ENCODE measurements around the gene FPGS.
"Not testable (repeated sequence)": the region's sequence is repeated elsewhere in the genome, so short reads cannot be mapped to it uniquely, and the experiment has no call there.

FPGS gene

DNA sequence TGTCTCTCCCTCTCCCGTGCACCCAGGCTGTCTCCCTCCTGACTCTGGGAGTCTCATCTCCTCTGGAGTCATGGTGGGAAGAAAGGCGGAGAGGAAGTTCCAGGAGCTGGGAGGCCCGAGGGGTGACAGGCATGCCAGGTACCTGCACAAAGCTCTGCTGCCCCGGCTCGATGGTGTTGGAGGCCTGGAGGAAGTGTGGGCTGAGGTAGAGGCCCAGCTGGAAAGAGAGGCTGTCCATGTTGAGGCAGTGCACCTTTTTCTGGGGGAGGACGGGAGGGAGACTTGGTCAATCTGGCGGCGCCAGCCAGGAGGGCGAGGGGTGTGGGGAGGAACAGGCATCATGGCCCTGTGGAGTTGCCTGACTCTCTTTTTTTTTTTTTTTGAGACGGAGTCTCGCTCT lies 15.9 kb downstream of the FPGS start:
- Histone ChIP-seq H3K9me3 (ENCODE audit: control insufficient read depth, low read depth, low read length) (no peaks in the 10 kb centered on the region), H3K27me3 (ENCODE audit: control insufficient read depth, insufficient read depth, low read length) (no peaks in the 10 kb centered on the region), H3K4me3 (ENCODE audit: low read length) (no peak overlapping the region), H3K27ac (ENCODE audit: low read length) (no peak overlapping the region), H3K9ac (ENCODE audit: low read length) (no peak overlapping the region), H3K36me3 (ENCODE audit: control insufficient read depth, low read depth, low read length) (peaks cover 6% of the 10 kb centered on the region), H3K4me1 (ENCODE audit: control insufficient read depth, low read depth, low read length) (no peaks in the 10 kb centered on the region)

DNA sequence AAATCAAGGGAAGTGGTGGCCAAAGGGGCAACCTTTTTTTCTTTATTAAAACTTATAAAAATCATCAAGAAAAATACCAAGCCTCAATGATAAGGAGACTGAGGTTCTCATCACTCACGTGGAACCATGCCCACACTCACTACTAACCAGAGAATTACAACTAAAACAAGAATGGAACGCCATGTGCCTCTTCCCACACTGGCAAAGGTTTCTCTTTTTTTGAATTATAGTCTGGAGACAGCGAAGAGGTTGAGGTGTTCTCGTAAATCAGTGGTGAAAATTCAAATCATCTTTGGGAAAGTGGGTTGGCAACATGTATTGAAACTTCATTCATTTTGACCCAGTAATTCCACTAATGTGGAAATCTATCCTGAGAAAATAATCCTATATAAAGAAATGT lies 19.4 kb downstream of the FPGS start:
- H3K27me3 ChIP-seq (ENCODE audit: control insufficient read depth, insufficient read depth, low read length) = peaks cover 12% of the 10 kb centered on the region
- H3K27ac ChIP-seq (ENCODE audit: low read length) = no peak overlapping the region
- no peaks in the 10 kb centered on the region for H3K9me3 ChIP-seq (ENCODE audit: control insufficient read depth, low read depth, low read length)
- no peak overlapping the region for H3K4me3 ChIP-seq (ENCODE audit: low read length)
- no peak overlapping the region for H3K9ac ChIP-seq (ENCODE audit: low read length)
- H3K4me1 ChIP-seq (ENCODE audit: control insufficient read depth, low read depth, low read length) = no peaks in the 10 kb centered on the region
- H3K36me3 ChIP-seq (ENCODE audit: control insufficient read depth, low read depth, low read length) = no peaks in the 10 kb centered on the region

DNA sequence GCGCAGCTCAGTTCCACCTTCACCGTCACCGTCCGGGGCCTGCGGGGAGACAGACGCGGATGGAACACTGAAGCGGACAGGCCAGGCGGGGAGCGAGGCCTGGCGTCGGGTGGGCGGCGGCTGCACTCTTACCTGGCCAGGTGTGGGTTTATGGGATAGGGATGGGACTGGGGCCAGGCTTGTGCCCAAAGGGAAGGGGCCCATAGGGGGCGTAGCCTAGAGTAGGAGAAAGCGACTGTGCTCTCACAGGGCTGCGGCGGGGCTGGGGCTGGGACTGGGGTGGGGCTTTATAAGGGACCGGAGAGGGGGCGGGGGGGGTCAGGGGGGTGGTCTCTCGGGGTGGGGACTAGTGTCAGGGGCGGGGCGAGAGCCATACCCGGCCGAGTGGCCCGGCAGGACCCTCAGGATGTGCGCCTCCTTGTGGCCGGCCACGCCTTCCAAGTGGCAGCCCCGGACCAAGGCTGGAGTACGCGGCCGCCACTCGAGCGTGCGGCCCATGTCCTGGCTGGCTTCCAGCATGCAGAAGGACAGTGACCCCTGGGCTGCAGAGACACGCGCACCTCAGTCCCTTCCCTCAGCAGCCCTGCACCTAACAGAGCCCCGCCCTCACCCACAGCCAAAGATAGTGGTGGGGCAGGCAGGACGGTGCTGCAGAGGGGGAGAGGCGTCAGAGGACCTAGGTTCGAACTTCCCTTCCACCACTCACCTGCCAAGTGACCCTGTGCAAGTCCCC lies 22.8 kb downstream of the FPGS start:
- Histone ChIP-seq H3K9me3 (ENCODE audit: control insufficient read depth, low read depth, low read length) (no peaks in the 10 kb centered on the region), H3K4me1 (ENCODE audit: control insufficient read depth, low read depth, low read length) (peaks cover 7% of the 10 kb centered on the region), H3K27ac (ENCODE audit: low read length) (no peak overlapping the region), H3K36me3 (ENCODE audit: control insufficient read depth, low read depth, low read length) (no peaks in the 10 kb centered on the region), H3K27me3 (ENCODE audit: control insufficient read depth, insufficient read depth, low read length) (peaks cover 16% of the 10 kb centered on the region), H3K9ac (ENCODE audit: low read length) (no peak overlapping the region), H3K4me3 (ENCODE audit: low read length) (no peak overlapping the region)

DNA sequence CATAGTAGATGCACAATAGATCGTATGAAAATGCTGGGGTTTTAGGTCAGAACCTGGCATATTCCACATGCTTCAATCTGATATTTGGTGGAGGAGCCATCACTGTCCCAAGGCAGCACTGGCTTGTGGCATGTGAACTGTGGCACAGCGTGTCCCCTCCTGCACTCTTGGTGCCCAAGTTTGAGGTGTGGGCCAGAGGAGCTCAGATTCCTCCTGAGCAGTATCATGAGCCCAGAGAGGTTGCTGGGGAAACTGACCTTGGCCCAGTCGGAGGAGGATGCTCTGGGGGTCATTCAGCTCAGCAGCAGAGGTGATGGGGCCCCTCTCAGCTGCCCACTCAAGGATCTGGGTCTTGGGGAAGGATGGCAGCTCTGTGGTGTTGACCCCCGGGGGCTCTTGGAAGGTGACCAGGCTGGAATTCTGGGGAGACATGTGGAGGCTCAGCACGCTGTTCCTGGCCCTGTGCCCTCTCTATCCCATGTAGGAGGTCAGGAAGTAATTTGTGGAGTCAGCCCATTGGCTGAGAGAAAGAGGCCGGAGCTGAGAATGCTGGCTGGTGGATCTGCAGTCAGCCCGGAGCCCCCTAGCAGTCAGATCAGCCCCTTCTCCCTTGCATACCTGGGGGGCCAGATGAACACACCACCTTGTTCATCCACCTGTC lies 23.7 kb downstream of the FPGS start:
- no peak overlapping the region for H3K9ac ChIP-seq (ENCODE audit: low read length)
- H3K27ac ChIP-seq (ENCODE audit: low read length) = no peak overlapping the region
- H3K4me1 ChIP-seq (ENCODE audit: control insufficient read depth, low read depth, low read length) = peaks cover 7% of the 10 kb centered on the region
- no peaks in the 10 kb centered on the region for H3K9me3 ChIP-seq (ENCODE audit: control insufficient read depth, low read depth, low read length)
- H3K27me3 ChIP-seq (ENCODE audit: control insufficient read depth, insufficient read depth, low read length) = peaks cover 16% of the 10 kb centered on the region
- no peak overlapping the region for H3K4me3 ChIP-seq (ENCODE audit: low read length)
- H3K36me3 ChIP-seq (ENCODE audit: control insufficient read depth, low read depth, low read length) = no peaks in the 10 kb centered on the region

DNA sequence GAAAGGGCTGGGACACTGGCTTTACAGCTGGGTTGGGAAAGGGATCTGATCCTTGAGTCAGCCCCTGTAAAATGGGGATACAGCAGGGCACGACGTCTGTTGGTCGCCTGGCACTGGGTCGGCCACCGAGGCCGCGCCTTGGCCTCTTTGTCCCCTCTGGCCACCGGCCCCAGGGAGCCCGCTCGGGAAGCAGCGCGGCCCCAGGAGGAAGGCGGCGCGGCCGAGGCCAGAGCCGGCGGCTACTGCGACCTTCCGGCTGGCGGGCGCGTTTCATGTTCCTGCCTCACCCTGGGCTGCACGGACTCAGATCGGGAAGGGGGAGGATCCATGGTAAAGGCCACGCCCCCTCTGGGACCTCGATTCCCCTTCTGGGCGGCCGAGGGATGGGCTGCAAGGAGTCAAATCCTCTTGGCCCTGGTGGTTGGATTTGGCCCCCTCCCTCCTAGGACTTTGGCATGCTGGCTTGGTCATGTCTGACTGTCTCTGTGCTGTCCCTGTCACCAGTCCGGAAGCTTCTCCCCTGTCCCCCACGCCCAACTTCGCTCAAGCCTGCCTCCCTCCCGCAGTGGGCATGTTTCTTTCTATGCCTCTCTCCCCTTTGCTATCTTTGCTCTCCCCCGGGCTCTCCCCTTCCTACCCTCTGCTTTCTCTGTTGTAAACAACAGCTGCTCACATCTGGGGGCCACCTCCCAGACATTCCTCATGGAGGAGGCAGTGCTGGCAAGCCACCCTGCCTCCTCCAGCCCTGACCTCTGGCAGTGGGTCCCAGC lies 25.8 kb downstream of the FPGS start:
- H3K27ac ChIP-seq (ENCODE audit: low read length) = no peak overlapping the region
- peak overlapping the region; percentile 57 for H3K4me3 ChIP-seq (ENCODE audit: low read length)

DNA sequence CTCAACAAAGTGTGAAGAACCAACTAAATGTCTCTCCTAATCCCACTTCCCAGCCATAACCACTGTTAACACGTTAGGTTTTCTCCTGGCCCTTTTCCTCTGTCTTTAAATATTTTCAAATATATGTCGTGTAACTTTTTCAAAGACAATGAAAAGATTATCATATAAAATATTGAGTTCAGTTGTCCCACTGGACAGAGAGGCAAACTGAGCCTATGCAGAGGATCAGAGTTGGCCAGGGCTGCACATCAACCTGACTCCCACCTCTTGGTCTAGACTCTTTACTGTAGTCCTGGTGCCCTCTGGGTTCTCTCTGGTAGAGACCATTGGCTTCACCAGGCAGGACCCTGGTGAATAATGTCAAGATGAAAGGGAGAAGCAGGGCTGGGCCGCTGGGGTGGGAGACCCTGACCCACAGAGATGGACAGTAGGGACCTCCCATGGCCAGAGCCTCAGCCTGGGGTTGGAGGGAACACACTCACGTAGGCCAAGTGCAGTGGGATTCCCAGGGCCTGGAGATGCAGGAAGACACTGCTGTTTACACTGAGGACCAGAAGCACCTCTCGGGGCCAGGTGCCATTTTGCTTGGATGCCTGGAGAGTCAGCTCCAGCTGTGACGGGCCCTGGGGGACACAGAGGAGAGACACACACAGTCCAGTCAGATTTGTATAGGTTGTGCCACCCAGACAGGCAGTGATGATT lies 26.7 kb downstream of the FPGS start:
- H3K27me3 ChIP-seq (ENCODE audit: control insufficient read depth, insufficient read depth, low read length) = peaks cover 16% of the 10 kb centered on the region
- H3K9me3 ChIP-seq (ENCODE audit: control insufficient read depth, low read depth, low read length) = no peaks in the 10 kb centered on the region
- H3K9ac ChIP-seq (ENCODE audit: low read length) = no peak overlapping the region
- no peak overlapping the region for H3K27ac ChIP-seq (ENCODE audit: low read length)
- H3K4me3 ChIP-seq (ENCODE audit: low read length) = no peak overlapping the region
- H3K4me1 ChIP-seq (ENCODE audit: control insufficient read depth, low read depth, low read length) = peaks cover 7% of the 10 kb centered on the region
- H3K36me3 ChIP-seq (ENCODE audit: control insufficient read depth, low read depth, low read length) = no peaks in the 10 kb centered on the region

More for the DNA sequence above, 25.8 kb downstream of the FPGS start:
- peak overlapping the region; percentile 52 for H3K9ac ChIP-seq (ENCODE audit: low read length)
- no peaks in the 10 kb centered on the region for H3K9me3 ChIP-seq (ENCODE audit: control insufficient read depth, low read depth, low read length)
- H3K36me3 ChIP-seq (ENCODE audit: control insufficient read depth, low read depth, low read length) = no peaks in the 10 kb centered on the region
- peaks cover 7% of the 10 kb centered on the region for H3K4me1 ChIP-seq (ENCODE audit: control insufficient read depth, low read depth, low read length)
- H3K27me3 ChIP-seq (ENCODE audit: control insufficient read depth, insufficient read depth, low read length) = peaks cover 16% of the 10 kb centered on the region

DNA sequence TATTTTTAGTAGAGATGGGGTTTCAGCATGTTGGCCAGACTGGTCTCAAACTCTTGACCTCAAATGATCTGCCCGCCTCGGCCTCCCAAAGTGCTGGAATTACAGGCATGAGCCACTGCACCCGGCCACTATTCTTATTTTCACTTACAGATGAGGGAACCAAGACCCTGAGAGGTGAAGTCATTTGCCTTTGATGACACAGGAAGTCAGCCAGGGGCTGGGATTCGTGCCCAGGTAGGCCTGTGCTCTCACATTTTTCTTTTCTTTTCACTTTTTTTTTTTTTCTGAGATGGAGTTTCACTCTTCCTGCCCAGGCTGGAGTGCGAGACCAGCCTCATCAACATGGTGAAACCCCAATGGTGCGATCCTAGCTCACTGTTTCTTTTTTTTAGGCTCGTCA lies 29.6 kb downstream of the FPGS start:
- Histone ChIP-seq H3K4me1 (ENCODE audit: control insufficient read depth, low read depth, low read length) (peaks cover 7% of the 10 kb centered on the region), H3K9ac (ENCODE audit: low read length) (no peak overlapping the region), H3K9me3 (ENCODE audit: control insufficient read depth, low read depth, low read length) (no peaks in the 10 kb centered on the region), H3K27me3 (ENCODE audit: control insufficient read depth, insufficient read depth, low read length) (peaks cover 2% of the 10 kb centered on the region), H3K36me3 (ENCODE audit: control insufficient read depth, low read depth, low read length) (no peaks in the 10 kb centered on the region), H3K4me3 (ENCODE audit: low read length) (no peak overlapping the region), H3K27ac (ENCODE audit: low read length) (no peak overlapping the region)

DNA sequence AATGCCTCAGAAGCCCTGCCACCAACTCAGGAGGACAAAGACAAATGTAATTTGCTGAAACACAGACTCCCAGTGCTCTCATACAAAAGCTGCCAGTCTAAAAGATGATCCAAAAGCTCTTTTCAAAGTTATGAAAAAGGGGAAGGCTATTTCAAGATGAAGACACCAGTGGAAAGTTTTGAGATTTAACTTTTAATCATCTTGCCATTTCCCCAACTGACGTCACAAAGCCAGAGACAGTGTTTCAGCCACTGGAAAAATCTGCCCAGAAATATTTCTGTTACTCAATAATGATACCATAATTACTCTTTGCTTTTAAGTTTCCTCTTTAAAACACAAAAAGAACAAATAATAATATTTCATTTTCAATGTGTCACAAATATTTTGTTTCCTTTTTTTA lies 30.9 kb downstream of the FPGS start:
- Histone ChIP-seq H3K9ac (ENCODE audit: low read length) (no peak overlapping the region), H3K9me3 (ENCODE audit: control insufficient read depth, low read depth, low read length) (no peaks in the 10 kb centered on the region), H3K27me3 (ENCODE audit: control insufficient read depth, insufficient read depth, low read length) (no peaks in the 10 kb centered on the region), H3K4me3 (ENCODE audit: low read length) (no peak overlapping the region), H3K4me1 (ENCODE audit: control insufficient read depth, low read depth, low read length) (peaks cover 6% of the 10 kb centered on the region), H3K36me3 (ENCODE audit: control insufficient read depth, low read depth, low read length) (no peaks in the 10 kb centered on the region), H3K27ac (ENCODE audit: low read length) (no peak overlapping the region)

DNA sequence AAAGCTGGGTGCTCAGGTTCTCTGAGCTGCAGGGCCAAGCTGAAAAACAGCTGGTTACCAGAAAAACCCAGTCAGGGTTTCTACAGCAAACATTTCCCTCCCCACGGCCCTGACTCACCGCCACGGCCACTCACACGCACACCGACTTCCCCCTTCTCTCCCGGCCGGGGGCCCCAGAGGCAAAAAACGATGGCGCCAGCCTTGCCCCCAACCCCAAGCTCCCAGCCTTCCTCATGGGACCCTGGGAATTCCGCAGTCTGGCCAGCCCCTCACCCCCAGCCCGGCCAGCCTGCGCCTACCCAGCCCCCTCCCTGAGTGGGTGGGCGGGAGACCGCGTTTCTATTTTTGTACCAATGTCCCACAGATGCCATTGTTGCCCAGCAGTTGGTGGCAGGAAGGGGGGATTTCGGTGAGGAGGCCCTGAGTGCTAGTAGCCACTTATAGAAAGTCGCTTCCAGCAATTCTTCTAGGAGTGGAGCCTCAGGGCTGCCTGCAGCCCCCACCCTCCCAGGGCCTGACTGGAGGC lies 33.4 kb downstream of the FPGS start:
- Histone ChIP-seq H3K27me3 (ENCODE audit: control insufficient read depth, insufficient read depth, low read length) (no peaks in the 10 kb centered on the region), H3K36me3 (ENCODE audit: control insufficient read depth, low read depth, low read length) (no peaks in the 10 kb centered on the region), H3K4me1 (ENCODE audit: control insufficient read depth, low read depth, low read length) (no peaks in the 10 kb centered on the region), H3K4me3 (ENCODE audit: low read length) (no peak overlapping the region), H3K27ac (ENCODE audit: low read length) (no peak overlapping the region), H3K9me3 (ENCODE audit: control insufficient read depth, low read depth, low read length) (no peaks in the 10 kb centered on the region), H3K9ac (ENCODE audit: low read length) (no peak overlapping the region)

DNA sequence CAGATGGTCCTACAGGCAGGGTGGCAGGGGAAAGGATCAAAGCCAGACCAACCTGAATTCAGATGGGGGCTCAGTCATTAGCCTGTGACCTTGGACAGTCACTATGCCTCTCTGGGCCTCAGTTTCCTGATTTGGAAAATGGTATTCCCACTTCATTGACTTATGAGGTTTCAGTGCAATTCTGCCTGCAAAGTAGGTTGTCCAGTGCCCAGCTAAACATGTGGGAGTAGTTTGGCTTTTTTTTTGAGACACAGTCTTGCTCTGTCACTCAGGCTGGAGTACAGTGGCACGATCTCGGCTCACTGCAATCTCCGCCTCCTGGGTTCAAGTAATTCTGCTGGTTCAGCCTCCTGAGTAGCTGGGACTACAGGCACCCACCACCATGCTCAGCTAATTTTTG lies 33.9 kb downstream of the FPGS start:
- not testable (repeated sequence) for H3K4me3 ChIP-seq (ENCODE audit: low read length); H3K27ac ChIP-seq (ENCODE audit: low read length); H3K36me3 ChIP-seq (ENCODE audit: control insufficient read depth, low read depth, low read length); H3K9ac ChIP-seq (ENCODE audit: low read length); H3K27me3 ChIP-seq (ENCODE audit: control insufficient read depth, insufficient read depth, low read length); H3K4me1 ChIP-seq (ENCODE audit: control insufficient read depth, low read depth, low read length); H3K9me3 ChIP-seq (ENCODE audit: control insufficient read depth, low read depth, low read length)

DNA sequence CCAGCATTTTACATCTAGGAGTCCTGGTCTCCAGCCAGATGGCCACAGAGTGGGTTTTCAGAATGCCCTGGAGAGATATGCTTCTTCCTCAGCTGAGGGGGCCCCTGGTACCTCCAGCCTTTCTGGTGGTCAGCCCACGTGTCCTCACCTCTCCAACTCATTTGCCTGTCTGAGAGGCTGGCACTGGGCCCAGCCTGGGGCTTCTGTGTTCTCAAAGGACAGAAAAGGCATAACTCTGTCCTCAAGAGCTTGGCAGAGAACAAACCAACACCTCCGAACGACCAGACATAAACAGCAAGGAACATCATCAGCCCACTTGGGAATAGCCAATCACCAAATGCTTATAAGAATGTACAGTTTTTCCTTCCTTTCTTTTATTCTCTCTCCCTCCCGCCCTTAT lies 34.7 kb downstream of the FPGS start:
- H3K9me3 ChIP-seq (ENCODE audit: control insufficient read depth, low read depth, low read length) = no peaks in the 10 kb centered on the region
- no peaks in the 10 kb centered on the region for H3K27me3 ChIP-seq (ENCODE audit: control insufficient read depth, insufficient read depth, low read length)
- no peak overlapping the region for H3K9ac ChIP-seq (ENCODE audit: low read length)
- H3K4me3 ChIP-seq (ENCODE audit: low read length) = no peak overlapping the region
- no peak overlapping the region for H3K27ac ChIP-seq (ENCODE audit: low read length)
- H3K4me1 ChIP-seq (ENCODE audit: control insufficient read depth, low read depth, low read length) = no peaks in the 10 kb centered on the region
- H3K36me3 ChIP-seq (ENCODE audit: control insufficient read depth, low read depth, low read length) = no peaks in the 10 kb centered on the region
